Adrenal gland (tissue), 12 donors: ENCODE data around the gene MBD2. TPM values are rescaled to one million over a fixed set of nuclear protein-coding genes. Genes with fewer than 3 reads are reported as not detected.
"Not testable (repeated sequence)": the region's sequence is repeated elsewhere in the genome, so short reads cannot be mapped to it uniquely, and the experiment has no call there.

Experiments
- DNase-seq, 7 donors: peaks; one replicate each; pipeline ENCODE4 v3.0.0-alpha.2; 2019 to 2020
- H3K27ac ChIP-seq, 5 donors: fragments of 200-600 bp; sonication (generic) in 4 of 5; 1 replicate in 3 of 5; 2 replicates in 2 of 5; pipeline versions ENCODE4 v1.5.1 to v1.8.0; 2016 to 2020; ENCODE audit warnings: mild to moderate bottlenecking in 1 of 5
- H3K27me3 ChIP-seq: fragments of 200-600 bp; 2 replicates; pipeline ENCODE4 v1.8.0; 2021
- H3K36me3 ChIP-seq, 2 donors: fragments of 200-600 bp; replicated peaks in 1 of 2; 1 replicate in 1 of 2; 2 replicates in 1 of 2; pipeline versions ENCODE4 v1.5.1 to v1.8.0; 2018 to 2022
- H3K4me1 ChIP-seq, 2 donors: fragments of 200-600 bp; replicated peaks in 1 of 2; 1 replicate in 1 of 2; 2 replicates in 1 of 2; pipeline versions ENCODE4 v1.5.1 to v1.8.0; 2018 to 2021
- H3K4me3 ChIP-seq, 4 donors: fragments of 200-600 bp; sonication (generic) in 3 of 4; one replicate each; pipeline ENCODE4 v1.5.1; 2016 to 2018
- H3K9me3 ChIP-seq, 3 donors: fragments of 200-600 bp; sonication (generic) in 1 of 3; replicated peaks in 1 of 3; 1 replicate in 2 of 3; 2 replicates in 1 of 3; pipeline versions ENCODE4 v1.5.1 to v1.8.0; 2016 to 2021
- CTCF ChIP-seq, 6 experiments: fragments of 450-650 bp in 4 of 6; fragments of 200-600 bp in 2 of 6; sonication (generic) in 1 of 6; IDR thresholded peaks; 1 replicate in 5 of 6; 2 replicates in 1 of 6; pipeline versions ENCODE4 v1.5.1 to v1.8.0; 2016 to 2021; ENCODE audit warnings: antibody characterized with exemption in 6 of 6, mild to moderate bottlenecking in 2 of 6, moderate library complexity in 1 of 6
- POLR2A ChIP-seq, 2 donors: fragments of 450-650 bp; IDR thresholded peaks; one replicate each; pipeline ENCODE4 v1.6.1; 2017; ENCODE audit warnings: antibody characterized with exemption in 2 of 2, mild to moderate bottlenecking in 2 of 2, moderate library complexity in 1 of 2
- WGBS, 4 donors: extraction: QIAGEN DNeasy Blood & Tissue Kit in 2 of 4; methylation state at CpG; one replicate each; pipeline versions ENCODE4 v1.1.5 to v1.1.7; 2013 to 2017; 5-methylcytosine and 5-hydroxymethylcytosine counted together
- intact Hi-C, 2 donors: fragments of 100-400 bp; cut with DNase I; formaldehyde crosslinking; loops; one replicate each; pipeline versions ENCODE4 v1.14.1 to v1.15.0; 2022 to 2023
- polyA plus RNA-seq, 3 donors: library from polyadenylated mRNA; stranded (reverse); fragments of 200-250 nt in 2 of 3; fragments of 350-450 nt in 1 of 3; fragmentation: Illumina TruSeq in 1 of 3; extraction: RNeasy Lipid Tissue Mini Kit (QIAGEN cat#74804) in 1 of 3; gene quantifications; one replicate each; pipeline ENCODE4 v1.2.3, GENCODE V29; 2013 to 2014
- total RNA-seq, 9 donors: library from RNA; depleted of rRNA in 4 of 9; stranded (reverse); fragments of >200 nt in 4 of 9; fragments of 120-200 nt in 1 of 9; fragmentation: NEBNext Ultra II Directional in 1 of 9; extraction: Animal tissue kit (Norgen Biotek cat#: 25700) in 1 of 9; gene quantifications; one replicate each; pipeline versions ENCODE4 v1.1.0 to v1.2.4, GENCODE V29; 2013 to 2023
- donor health status: healthy with polysubstance abuse.
- donor health status: Bipolar disorder and iron deficiency.
- donor health status: DM: yes; HTN: yes; CAD: no.
- donor health status: DM: no; HTN: no; CAD: no.
- donor health status: DM: no; HTN: no; CAD: no.
- donor health status: DM: yes; HTN: yes; CAD: no.

The MBD2 gene
- total and polyA plus RNA-seq, 12 donors: 13.5 to 70.8 (median 30.1) TPM

GRCh38 chr18:54125429-54125828, 99.0 kb downstream of the MBD2 start:
- Histone ChIP-seq H3K36me3 (no peaks in the 10 kb centered on the region), H3K4me1 (no peaks in the 10 kb centered on the region), H3K9me3 (no peaks in the 10 kb centered on the region), H3K4me3 (no peak overlapping the region), H3K27me3 (no peaks in the 10 kb centered on the region), H3K27ac (no peak overlapping the region)
- WGBS, 4 donors: 69 to 81% (median 73%) methylated on average over 3 of the region's 3 CpGs
- DNase-seq: no peak
- TF ChIP-seq CTCF (IDR thresholded peaks at IDR 0.05) (no peak), POLR2A (IDR thresholded peaks at IDR 0.05) (no peak)
- intact Hi-C loops: loop anchor here in 1 of 2 donors (10.0 kb wide), 1 partner anchor 431 kb away; no protein-coding TSS in a partner anchor

- not testable (repeated sequence) for H3K27me3 ChIP-seq, H3K27ac ChIP-seq, H3K36me3 ChIP-seq, H3K4me1 ChIP-seq, H3K9me3 ChIP-seq, H3K4me3 ChIP-seq, DNase-seq
- intact Hi-C loops: loop anchor here in 1 of 2 donors (10.0 kb wide), 1 partner anchor 429 kb away; no protein-coding TSS in a partner anchor
- 71 to 90% (median 84%) methylated on average over 3 to 4 of the region's 4 CpGs for WGBS, 4 donors
Observed at GRCh38 chr18:54123720-54124440, 100.6 kb downstream of the MBD2 start.

GRCh38 chr18:54119524-54120019, 104.9 kb downstream of the MBD2 start:
- Histone ChIP-seq H3K9me3 (no peaks in the 10 kb centered on the region), H3K4me3 (no peak overlapping the region), H3K4me1 (no peaks in the 10 kb centered on the region), H3K36me3 (no peaks in the 10 kb centered on the region), H3K27ac (no peak overlapping the region), H3K27me3 (peaks cover 3% of the 10 kb centered on the region)
- intact Hi-C loops: loop anchor here in 1 of 2 donors (10.0 kb wide), 2 partner anchors 215 to 425 kb away; no protein-coding TSS in a partner anchor
- WGBS, 4 donors: 16 to 24% (median 19%) methylated on average over 6 of the region's 6 CpGs
- DNase-seq: peak in 5 of 7 donors; percentile 10 to 35 (median 27)
- TF ChIP-seq POLR2A (IDR thresholded peaks at IDR 0.05) (no peak), CTCF (IDR thresholded peaks at IDR 0.05) (peak; percentile 57 to 82 (median 68))

- Histone ChIP-seq H3K27ac (no peak overlapping the region), H3K9me3 (no peaks in the 10 kb centered on the region), H3K27me3 (peaks cover 10% of the 10 kb centered on the region), H3K36me3 (no peaks in the 10 kb centered on the region), H3K4me1 (no peaks in the 10 kb centered on the region), H3K4me3 (no peak overlapping the region)
- no peak for DNase-seq
- 61 to 82% (median 71%) methylated on average over 9 of the region's 9 CpGs for WGBS, 4 donors
- intact Hi-C loops: loop anchor here in 1 of 2 donors (10.0 kb wide), 1 partner anchor 213 kb away; no protein-coding TSS in a partner anchor
- TF ChIP-seq CTCF (IDR thresholded peaks at IDR 0.05) (no peak), POLR2A (IDR thresholded peaks at IDR 0.05) (no peak)
Observed at GRCh38 chr18:54117853-54118773, 106.4 kb downstream of the MBD2 start.
